ENCODE measurements around the gene E2F2.

Gene E2F2

DNA sequence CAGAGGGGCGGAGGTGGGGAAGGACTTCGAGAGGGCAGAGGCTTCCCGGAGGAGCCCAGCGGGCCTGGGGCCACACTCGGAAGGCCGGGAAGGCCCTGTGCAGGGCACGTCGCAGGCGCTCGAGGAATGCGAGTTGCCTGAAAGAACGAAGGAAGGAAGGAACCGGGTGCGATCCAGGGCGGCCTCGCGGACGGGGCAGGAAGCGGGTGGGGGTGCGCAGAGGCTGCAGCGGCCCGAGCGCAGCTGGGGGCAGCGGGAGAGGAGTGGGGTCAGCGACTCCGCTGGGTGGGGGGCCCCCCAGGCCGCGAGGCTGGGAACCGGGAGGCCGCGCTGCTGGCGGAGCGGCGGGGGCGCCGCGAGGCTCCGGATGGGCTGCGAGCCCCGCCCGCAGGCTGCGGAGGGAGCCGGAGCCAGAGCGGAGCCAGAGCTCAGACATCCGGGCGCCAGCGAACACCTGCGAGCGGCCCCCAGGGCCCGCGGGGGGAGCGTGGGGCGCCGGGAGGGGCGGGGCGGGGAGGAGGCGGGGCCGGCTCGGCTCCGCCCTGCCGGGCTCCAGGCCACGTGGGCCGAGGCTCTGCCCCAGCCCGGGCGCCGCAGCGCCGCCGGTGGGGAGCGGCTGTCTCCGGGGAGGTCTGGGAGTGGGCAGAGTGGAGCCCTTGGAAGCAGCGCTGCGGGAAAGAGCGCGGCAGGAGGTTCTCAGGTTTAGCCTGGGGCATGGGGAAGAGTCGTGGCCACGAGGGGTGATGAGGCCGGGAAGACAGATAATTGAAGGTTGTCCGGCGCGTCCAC is 23.6 kb upstream of the E2F2 start (continued):
- TF ChIP-seq, protein P1, sequence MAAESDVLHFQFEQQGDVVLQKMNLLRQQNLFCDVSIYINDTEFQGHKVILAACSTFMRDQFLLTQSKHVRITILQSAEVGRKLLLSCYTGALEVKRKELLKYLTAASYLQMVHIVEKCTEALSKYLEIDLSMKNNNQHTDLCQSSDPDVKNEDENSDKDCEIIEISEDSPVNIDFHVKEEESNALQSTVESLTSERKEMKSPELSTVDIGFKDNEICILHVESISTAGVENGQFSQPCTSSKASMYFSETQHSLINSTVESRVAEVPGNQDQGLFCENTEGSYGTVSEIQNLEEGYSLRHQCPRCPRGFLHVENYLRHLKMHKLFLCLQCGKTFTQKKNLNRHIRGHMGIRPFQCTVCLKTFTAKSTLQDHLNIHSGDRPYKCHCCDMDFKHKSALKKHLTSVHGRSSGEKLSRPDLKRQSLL (tag by site-specific recombination; IDR thresholded peaks at IDR 0.05): peak; percentile 95

DNA sequence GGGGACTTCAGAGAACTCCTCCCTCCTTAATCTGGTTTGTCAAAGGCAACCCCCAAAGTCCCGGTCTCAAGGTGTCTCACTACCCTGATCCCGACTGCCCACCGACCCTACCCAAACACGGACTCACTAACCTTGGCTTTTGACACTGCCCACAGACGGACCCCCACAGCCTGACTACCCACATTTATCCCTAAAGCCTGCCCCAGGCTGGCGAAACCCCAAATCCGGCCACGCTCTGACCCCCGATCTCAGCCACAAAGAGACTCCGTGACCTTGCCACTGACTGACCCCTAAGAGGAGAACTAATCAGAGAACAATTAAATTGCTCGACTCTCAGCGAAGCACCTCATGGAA is 23.1 kb upstream of the E2F2 start:
- CTCF ChIA-PET: interaction anchor here (1.3 to 18.2 kb wide), 3 partner anchors 12 to 111 kb away, joined by 7 to 506 read pairs (median 7); no protein-coding TSS in a partner anchor
- Histone ChIP-seq H3K27ac (ENCODE audit: extremely low read depth, low read depth, low read length) (peak overlapping the region; percentile 97), H3K4me3 (ENCODE audit: low read depth, low read length) (peak overlapping the region; percentile 39)
- TF ChIP-seq ZNF155 (tag by site-specific recombination; IDR thresholded peaks at IDR 0.05): no peak
- no peak for TF ChIP-seq GLI4 (tag by site-specific recombination; IDR thresholded peaks at IDR 0.05)
- no peak for TF ChIP-seq ZNF785 (tag by site-specific recombination; IDR thresholded peaks at IDR 0.05)
- no peak for TF ChIP-seq KLF16 (tag by site-specific recombination; IDR thresholded peaks at IDR 0.05)
- no peak for TF ChIP-seq ZNF324 (tag by site-specific recombination; IDR thresholded peaks at IDR 0.05)
- TF ChIP-seq, protein P2, sequence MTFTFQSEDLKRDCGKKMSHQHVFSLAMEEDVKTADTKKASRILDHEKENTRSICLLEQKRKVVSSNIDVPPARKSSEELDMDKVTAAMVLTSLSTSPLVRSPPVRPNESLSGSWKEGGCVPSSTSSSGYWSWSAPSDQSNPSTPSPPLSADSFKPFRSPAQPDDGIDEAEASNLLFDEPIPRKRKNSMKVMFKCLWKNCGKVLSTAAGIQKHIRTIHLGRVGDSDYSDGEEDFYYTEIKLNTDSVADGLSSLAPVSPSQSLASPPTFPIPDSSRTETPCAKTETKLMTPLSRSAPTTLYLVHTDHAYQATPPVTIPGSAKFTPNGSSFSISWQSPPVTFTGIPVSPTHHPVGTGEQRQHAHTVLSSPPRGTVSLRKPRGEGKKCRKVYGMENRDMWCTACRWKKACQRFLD (tag by site-specific recombination; IDR thresholded peaks at IDR 0.05): no peak
- TF ChIP-seq ZNF366 (tag by site-specific recombination; conservative IDR thresholded peaks at IDR 0.05): no peak
- no peak for TF ChIP-seq ZNF521 (tag by site-specific recombination; IDR thresholded peaks at IDR 0.05)
- no peak for TF ChIP-seq ZNF239 (tag by site-specific recombination; IDR thresholded peaks at IDR 0.05)
- TF ChIP-seq ZNF654 (tag by site-specific recombination; IDR thresholded peaks at IDR 0.05; ENCODE audit: low read depth): no peak
- TF ChIP-seq, protein P3, sequence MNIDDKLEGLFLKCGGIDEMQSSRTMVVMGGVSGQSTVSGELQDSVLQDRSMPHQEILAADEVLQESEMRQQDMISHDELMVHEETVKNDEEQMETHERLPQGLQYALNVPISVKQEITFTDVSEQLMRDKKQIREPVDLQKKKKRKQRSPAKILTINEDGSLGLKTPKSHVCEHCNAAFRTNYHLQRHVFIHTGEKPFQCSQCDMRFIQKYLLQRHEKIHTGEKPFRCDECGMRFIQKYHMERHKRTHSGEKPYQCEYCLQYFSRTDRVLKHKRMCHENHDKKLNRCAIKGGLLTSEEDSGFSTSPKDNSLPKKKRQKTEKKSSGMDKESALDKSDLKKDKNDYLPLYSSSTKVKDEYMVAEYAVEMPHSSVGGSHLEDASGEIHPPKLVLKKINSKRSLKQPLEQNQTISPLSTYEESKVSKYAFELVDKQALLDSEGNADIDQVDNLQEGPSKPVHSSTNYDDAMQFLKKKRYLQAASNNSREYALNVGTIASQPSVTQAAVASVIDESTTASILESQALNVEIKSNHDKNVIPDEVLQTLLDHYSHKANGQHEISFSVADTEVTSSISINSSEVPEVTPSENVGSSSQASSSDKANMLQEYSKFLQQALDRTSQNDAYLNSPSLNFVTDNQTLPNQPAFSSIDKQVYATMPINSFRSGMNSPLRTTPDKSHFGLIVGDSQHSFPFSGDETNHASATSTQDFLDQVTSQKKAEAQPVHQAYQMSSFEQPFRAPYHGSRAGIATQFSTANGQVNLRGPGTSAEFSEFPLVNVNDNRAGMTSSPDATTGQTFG (tag by site-specific recombination; IDR thresholded peaks at IDR 0.05; ENCODE audit: borderline replicate concordance): no peak
- no peak for TF ChIP-seq ZNF416 (tag by site-specific recombination; IDR thresholded peaks at IDR 0.05)
- no peak for TF ChIP-seq ZNF350 (tag by site-specific recombination; IDR thresholded peaks at IDR 0.05)
- peak; percentile 21 for TF ChIP-seq ZNF335 (tag by site-specific recombination; conservative IDR thresholded peaks at IDR 0.05)
- TF ChIP-seq, protein P4, sequence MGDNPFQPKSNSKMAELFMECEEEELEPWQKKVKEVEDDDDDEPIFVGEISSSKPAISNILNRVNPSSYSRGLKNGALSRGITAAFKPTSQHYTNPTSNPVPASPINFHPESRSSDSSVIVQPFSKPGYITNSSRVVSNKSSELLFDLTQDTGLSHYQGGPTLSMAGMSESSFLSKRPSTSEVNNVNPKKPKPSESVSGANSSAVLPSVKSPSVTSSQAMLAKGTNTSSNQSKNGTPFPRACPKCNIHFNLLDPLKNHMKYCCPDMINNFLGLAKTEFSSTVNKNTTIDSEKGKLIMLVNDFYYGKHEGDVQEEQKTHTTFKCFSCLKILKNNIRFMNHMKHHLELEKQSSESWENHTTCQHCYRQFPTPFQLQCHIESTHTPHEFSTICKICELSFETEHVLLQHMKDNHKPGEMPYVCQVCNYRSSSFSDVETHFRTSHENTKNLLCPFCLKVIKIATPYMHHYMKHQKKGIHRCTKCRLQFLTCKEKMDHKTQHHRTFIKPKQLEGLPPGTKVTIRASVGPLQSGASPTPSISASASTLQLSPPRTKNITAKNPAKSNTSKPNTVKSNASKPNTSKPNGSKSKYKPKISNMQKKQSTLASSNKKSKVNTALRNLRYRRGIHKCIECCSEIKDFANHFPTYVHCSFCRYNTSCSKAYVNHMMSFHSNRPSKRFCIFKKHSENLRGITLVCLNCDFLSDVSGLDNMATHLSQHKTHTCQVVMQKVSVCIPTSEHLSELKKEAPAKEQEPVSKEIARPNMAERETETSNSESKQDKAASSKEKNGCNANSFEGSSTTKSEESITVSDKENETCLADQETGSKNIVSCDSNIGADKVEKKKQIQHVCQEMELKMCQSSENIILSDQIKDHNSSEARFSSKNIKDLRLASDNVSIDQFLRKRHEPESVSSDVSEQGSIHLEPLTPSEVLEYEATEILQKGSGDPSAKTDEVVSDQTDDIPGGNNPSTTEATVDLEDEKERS (tag by site-specific recombination; IDR thresholded peaks at IDR 0.05): no peak
- no peak for TF ChIP-seq ZNF202 (tag by site-specific recombination; IDR thresholded peaks at IDR 0.05; ENCODE audit: borderline replicate concordance)
- no peak for TF ChIP-seq KLF10 (tag by site-specific recombination; IDR thresholded peaks at IDR 0.05)
- no peak for TF ChIP-seq PRDM1 (tag by site-specific recombination; IDR thresholded peaks at IDR 0.05)
- TF ChIP-seq SALL2 (tag by site-specific recombination; IDR thresholded peaks at IDR 0.05; ENCODE audit: borderline replicate concordance): no peak
- TF ChIP-seq, protein P5, sequence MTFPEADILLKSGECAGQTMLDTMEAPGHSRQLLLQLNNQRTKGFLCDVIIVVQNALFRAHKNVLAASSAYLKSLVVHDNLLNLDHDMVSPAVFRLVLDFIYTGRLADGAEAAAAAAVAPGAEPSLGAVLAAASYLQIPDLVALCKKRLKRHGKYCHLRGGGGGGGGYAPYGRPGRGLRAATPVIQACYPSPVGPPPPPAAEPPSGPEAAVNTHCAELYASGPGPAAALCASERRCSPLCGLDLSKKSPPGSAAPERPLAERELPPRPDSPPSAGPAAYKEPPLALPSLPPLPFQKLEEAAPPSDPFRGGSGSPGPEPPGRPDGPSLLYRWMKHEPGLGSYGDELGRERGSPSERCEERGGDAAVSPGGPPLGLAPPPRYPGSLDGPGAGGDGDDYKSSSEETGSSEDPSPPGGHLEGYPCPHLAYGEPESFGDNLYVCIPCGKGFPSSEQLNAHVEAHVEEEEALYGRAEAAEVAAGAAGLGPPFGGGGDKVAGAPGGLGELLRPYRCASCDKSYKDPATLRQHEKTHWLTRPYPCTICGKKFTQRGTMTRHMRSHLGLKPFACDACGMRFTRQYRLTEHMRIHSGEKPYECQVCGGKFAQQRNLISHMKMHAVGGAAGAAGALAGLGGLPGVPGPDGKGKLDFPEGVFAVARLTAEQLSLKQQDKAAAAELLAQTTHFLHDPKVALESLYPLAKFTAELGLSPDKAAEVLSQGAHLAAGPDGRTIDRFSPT (tag by site-specific recombination; IDR thresholded peaks at IDR 0.05): peak; percentile 37; the same call in 1 of the 2 replicates
- TF ChIP-seq ZNF600 (tag by site-specific recombination; IDR thresholded peaks at IDR 0.05): 0 out of 2 replicates have a peak, but pooled peaks have one; percentile 27
- TF ChIP-seq, protein P6, sequence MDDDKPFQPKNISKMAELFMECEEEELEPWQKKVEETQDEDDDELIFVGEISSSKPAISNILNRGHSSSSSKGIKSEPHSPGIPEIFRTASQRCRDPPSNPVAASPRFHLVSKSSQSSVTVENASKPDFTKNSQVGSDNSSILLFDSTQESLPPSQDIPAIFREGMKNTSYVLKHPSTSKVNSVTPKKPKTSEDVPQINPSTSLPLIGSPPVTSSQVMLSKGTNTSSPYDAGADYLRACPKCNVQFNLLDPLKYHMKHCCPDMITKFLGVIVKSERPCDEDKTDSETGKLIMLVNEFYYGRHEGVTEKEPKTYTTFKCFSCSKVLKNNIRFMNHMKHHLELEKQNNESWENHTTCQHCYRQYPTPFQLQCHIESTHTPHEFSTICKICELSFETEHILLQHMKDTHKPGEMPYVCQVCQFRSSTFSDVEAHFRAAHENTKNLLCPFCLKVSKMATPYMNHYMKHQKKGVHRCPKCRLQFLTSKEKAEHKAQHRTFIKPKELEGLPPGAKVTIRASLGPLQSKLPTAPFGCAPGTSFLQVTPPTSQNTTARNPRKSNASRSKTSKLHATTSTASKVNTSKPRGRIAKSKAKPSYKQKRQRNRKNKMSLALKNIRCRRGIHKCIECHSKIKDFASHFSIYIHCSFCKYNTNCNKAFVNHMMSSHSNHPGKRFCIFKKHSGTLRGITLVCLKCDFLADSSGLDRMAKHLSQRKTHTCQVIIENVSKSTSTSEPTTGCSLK (tag by site-specific recombination; IDR thresholded peaks at IDR 0.05): no peak
- no peak for TF ChIP-seq ZBTB21 (tag by site-specific recombination; IDR thresholded peaks at IDR 0.05)

More for the DNA sequence above, 23.1 kb upstream of the E2F2 start:
- H3K36me3 ChIP-seq (ENCODE audit: control insufficient read depth in 2 of 2, insufficient read depth in 1 of 2, low read length in 2 of 2): peaks cover 0 to 27% of the 10 kb centered on the region in 2 experiments; a peak in 1 of 3 replicates
- no peaks in the 10 kb centered on the region for H3K9me3 ChIP-seq (ENCODE audit: control insufficient read depth, insufficient read depth, low read depth, low read length)
- peaks cover 24% of the 10 kb centered on the region for H3K4me1 ChIP-seq (ENCODE audit: control insufficient read depth, insufficient read depth, low read length)
- POLR2A ChIA-PET: interaction anchor here (1.0 to 7.0 kb wide), 9 partner anchors 8 to 186 kb away, joined by 3 to 60 read pairs (median 5); partner anchors contain the start of gene RPL11
